ENCODE data around the gene PICK1. TPM values are rescaled to one million over a fixed set of nuclear protein-coding genes. Genes with fewer than 3 reads are reported as not detected.
A peak's percentile ranks its signal among the peaks of the same experiment; 100 is the strongest.

Gene PICK1
- total RNA-seq, 1 donor = 6.5 TPM

DNA sequence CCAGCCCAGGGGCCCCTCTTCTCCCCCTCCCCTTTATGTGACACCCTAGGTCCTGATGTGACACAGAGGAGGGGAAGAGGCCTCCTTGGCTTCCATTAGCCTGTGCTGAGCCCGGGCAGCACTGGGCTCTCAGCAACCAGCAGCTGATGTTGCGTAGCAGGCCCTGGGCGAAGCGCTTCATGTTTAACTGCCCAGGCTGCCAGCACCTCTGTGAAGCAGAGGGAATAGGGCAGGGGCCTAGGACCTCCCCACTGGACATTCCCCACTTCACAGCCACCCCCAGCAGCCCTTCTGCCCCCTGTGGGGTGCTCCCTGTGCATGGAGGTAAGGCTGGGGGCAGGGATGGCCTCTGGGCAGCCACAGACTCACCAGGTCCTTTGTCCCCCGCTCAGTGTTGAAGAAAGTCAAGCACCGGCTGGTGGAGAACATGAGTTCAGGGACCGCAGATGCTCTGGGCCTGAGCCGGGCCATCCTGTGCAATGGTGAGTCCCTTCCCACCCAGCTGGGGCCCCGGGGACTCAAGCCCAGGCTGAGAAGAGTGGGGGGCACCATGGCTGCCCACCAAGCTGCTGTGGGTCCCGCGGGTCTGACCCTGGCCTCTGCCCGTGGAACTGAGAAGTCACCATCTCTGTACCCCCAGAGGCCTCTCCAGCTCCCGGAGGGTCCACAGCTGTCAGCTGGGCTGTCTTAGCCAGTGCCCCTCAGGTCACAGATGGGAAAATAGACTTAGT, 11.6 kb downstream of the PICK1 start:
- no peak for DNase-seq (ENCODE audit: low read depth)
- TF ChIP-seq, protein P1, sequence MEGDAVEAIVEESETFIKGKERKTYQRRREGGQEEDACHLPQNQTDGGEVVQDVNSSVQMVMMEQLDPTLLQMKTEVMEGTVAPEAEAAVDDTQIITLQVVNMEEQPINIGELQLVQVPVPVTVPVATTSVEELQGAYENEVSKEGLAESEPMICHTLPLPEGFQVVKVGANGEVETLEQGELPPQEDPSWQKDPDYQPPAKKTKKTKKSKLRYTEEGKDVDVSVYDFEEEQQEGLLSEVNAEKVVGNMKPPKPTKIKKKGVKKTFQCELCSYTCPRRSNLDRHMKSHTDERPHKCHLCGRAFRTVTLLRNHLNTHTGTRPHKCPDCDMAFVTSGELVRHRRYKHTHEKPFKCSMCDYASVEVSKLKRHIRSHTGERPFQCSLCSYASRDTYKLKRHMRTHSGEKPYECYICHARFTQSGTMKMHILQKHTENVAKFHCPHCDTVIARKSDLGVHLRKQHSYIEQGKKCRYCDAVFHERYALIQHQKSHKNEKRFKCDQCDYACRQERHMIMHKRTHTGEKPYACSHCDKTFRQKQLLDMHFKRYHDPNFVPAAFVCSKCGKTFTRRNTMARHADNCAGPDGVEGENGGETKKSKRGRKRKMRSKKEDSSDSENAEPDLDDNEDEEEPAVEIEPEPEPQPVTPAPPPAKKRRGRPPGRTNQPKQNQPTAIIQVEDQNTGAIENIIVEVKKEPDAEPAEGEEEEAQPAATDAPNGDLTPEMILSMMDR (IDR thresholded peaks at IDR 0.05; ENCODE audit: insufficient read depth, low read length) = no peak
- H3K4me3 ChIP-seq (ENCODE audit: low read depth, low read length) = no peak overlapping the region

DNA sequence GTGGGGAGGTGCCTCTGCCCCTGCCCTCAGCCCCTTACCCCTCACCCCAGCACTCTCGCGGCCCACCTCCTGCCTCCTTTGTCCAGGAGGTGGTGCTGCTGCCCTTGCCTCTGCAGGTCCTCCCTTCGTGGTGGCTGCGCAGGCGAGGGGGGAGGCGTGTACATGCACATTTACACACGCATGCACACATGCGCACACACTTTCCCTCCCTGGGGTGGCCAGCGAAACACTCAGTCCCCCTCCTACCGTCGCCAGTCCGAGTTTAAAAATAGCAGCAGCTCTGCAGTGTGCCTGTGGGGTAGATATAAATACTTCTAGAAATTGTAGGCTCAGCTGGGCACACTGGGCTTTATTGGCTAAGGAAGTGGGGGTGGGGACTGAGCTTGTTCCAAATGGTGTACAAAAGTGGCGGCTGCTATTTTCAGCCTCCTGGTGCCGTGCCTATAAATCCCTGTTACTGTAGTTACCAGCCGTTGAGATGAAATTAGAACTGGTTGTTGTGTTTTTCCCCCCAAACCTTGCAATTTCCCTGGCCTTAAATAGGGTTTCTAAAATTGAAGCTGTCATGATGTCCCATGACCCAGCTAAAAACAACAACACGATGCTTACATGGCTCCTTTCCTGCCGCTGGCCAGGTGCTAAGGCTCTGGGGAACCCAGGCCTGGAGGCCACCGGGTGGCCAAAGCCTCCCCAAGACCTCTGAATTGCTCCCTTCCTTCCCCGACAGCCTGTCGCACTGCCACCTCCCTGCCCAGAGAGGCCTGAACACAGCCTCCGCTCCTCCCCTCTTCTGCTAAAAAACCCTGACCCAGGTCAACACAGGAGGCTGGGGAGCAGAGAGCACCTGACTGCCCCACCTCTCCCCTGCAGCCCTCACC, 12.4 kb downstream of the PICK1 start:
- no peak overlapping the region for H3K4me3 ChIP-seq (ENCODE audit: low read depth, low read length)
- TF ChIP-seq, protein P1 (IDR thresholded peaks at IDR 0.05; ENCODE audit: insufficient read depth, low read length) = peak; percentile 65
- peak; percentile 55 for DNase-seq (ENCODE audit: low read depth)

DNA sequence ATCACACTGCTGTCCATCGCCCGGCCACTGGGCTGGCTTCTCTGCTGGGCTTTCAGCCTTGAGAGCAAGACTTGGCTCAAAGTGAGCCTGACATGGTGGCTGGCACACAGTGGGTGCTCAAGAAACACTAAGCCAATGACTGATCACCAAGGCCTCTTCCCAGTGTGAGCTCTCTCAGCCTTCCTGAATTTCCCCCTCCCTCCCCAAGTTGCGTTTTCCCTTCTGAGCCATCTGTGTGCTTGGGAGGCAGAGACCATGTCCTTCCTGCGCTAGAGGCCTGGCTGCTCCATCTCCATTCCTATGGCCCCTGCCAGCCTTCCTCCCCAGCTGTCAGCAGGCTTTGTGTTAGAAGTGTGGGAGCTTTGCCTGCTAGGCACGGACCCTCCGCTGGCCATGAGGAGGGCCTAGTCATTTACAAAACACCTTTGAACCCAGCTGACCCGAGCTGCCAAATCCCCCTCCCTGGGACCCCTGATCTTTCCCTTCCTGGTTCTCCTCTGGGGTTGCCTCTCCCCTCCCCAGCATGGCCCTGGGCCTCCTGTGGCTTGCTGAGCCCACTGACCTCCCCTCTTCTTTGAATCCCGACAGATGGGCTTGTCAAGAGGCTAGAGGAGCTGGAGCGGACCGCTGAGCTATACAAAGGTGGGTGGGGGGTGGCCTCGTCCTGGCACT, 13.2 kb downstream of the PICK1 start:
- TF ChIP-seq, protein P1 (IDR thresholded peaks at IDR 0.05; ENCODE audit: insufficient read depth, low read length) = no peak
- no peak for DNase-seq (ENCODE audit: low read depth)
- H3K4me3 ChIP-seq (ENCODE audit: low read depth, low read length) = no peak overlapping the region

DNA sequence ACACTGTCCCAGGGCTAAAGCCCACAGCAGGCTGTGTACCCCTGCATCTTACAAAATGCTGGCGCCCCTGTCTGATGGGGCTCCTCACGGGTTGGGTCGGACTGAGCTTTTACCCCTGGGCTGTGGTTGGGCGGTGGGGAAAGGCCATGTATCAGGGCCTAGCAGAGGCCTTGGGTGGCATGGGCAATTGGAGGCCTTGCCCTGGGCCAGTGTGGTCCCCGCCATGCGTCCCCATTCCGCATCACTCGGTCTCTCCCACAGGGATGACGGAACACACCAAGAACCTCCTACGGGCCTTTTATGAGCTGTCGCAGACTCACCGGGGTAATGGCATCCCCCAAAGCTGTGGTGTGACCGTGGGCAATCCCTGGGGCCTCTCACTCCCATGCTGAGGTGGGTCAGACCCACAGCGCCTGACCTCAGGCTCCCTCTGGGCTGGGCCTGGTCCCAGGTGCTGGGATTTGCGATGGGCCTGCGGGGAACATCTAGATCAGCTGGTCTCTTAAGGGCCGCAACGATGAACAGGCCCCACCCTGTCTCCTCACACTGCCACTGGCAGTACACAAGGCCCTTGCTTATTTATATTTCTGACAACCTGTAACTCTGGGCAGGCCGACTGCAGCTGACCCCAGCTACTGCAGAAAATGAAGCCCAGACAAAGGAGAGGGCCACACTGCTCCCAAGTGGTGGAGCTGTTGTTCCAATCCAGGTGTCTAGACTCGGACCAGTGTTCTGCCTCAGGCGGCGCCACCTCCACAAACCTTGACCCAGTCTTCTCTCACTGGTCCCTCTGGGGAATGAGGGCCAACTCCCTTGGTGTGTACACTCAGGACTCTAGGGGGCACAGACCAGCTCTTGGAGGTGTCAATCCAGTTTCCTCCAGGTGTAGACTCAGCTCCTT, 14.5 kb downstream of the PICK1 start:
- H3K4me3 ChIP-seq (ENCODE audit: low read depth, low read length) = no peak overlapping the region
- TF ChIP-seq, protein P1 (IDR thresholded peaks at IDR 0.05; ENCODE audit: insufficient read depth, low read length) = no peak
- no peak for DNase-seq (ENCODE audit: low read depth)

DNA sequence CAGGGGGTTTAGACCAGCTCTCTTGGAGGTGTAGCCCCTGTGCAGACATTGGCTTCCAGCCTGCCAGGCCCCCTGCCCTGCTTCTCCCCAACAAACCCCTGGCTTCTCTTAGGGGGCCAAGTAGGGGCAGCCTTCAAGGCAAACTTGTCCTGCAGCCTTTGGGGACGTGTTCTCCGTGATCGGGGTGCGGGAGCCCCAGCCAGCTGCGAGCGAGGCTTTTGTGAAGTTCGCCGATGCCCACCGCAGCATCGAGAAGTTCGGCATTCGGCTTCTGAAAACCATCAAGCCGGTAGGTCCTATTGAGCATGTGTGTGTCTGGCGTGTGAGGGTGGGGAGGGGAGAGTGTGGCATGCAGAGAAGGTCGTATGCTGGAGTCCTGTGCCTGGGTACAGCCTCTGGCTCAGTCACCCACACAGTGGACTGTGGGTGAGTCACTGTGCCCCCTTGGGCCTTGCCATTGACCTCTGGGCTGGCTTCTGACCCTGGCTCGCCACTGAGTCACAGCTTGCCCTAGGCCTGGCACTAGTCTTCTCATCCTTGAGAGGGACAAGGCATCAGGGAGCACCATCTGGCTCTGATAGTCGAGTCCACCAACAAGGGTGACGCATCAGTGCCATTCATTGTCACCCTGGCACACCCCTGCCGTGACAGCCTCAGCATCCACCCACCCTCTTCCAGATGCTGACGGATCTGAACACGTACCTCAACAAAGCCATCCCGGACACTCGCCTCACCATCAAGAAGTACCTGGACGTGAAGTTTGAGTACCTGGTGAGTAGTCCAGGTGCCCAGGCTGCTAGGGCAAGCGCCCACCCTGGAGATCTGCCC, 15.3 kb downstream of the PICK1 start:
- H3K4me3 ChIP-seq (ENCODE audit: low read depth, low read length) = no peak overlapping the region
- TF ChIP-seq, protein P1 (IDR thresholded peaks at IDR 0.05; ENCODE audit: insufficient read depth, low read length) = no peak
- no peak for DNase-seq (ENCODE audit: low read depth)

Measured in fibroblast of the aortic adventitia (primary cell).